Calu3 (cell line): ENCODE data around the gene BNIP1. TPM values are rescaled to one million over a fixed set of nuclear protein-coding genes. Genes with fewer than 3 reads are reported as not detected.
"Not testable (repeated sequence)": the region's sequence is repeated elsewhere in the genome, so short reads cannot be mapped to it uniquely, and the experiment has no call there.

Experiments
- BruUV-seq: library from RNA; stranded (reverse); fragments of 400-500 nt; replicated peaks from 2 replicates; lab custom pipeline; 2021; lab: Mats Ljungman, UMichigan
- CTCF ChIA-PET: fragments of 300-600 bp; sonication (Branson Sonifier 250); formaldehyde crosslinking; loops from one replicate; lab custom pipeline; 2022; ENCODE audit warnings: antibody characterized with exemption; lab: Charles Lee
- DNase-seq: peaks from one replicate; pipeline ENCODE4 v3.0.0; 2022
- H3K27ac Mint-ChIP-seq: one replicate; pipeline ENCODE4 v1.8.0; 2022; ENCODE audit warnings: mixed read lengths; ENCODE audit not compliant: unreplicated experiment
- H3K27me3 Mint-ChIP-seq: one replicate; pipeline ENCODE4 v1.8.0; 2022; ENCODE audit warnings: mixed read lengths; ENCODE audit not compliant: unreplicated experiment
- H3K36me3 Mint-ChIP-seq: one replicate; pipeline ENCODE4 v1.8.0; 2022; ENCODE audit warnings: mild to moderate bottlenecking, moderate library complexity, mixed read lengths; ENCODE audit not compliant: insufficient read depth, unreplicated experiment
- H3K4me1 Mint-ChIP-seq: one replicate; pipeline ENCODE4 v1.8.0; 2022; ENCODE audit warnings: mild to moderate bottlenecking, low read depth, mixed read lengths; ENCODE audit not compliant: unreplicated experiment
- H3K4me3 Mint-ChIP-seq: one replicate; pipeline ENCODE4 v1.8.0; 2022; ENCODE audit warnings: mild to moderate bottlenecking, low read depth, moderate library complexity, mixed read lengths; ENCODE audit not compliant: unreplicated experiment
- H3K9me3 Mint-ChIP-seq: one replicate; pipeline ENCODE4 v1.8.0; 2022; ENCODE audit warnings: low read depth, mixed read lengths; ENCODE audit not compliant: unreplicated experiment
- intact Hi-C: fragments of 100-400 bp; cut with micrococcal nuclease; formaldehyde crosslinking; loops from one replicate; pipeline ENCODE4 v1.10.0; 2022; ENCODE audit not compliant: unreplicated experiment
- total RNA-seq: library from RNA; stranded (reverse); gene quantifications from 2 replicates; pipeline ENCODE4 v1.2.3, GENCODE V29; 2022
- TF ChIP-seq, protein P1 (sequence below): fragments of 200-600 bp; IDR thresholded peaks from one replicate; pipeline ENCODE4 v1.8.0; 2022; ENCODE audit warnings: antibody characterized with exemption; ENCODE audit not compliant: unreplicated experiment

Gene BNIP1
- total RNA-seq, 1 experiment from 2014 or later = 13.4 TPM

GRCh38 chr5:173123416-173123815 is 20.9 kb upstream of the BNIP1 start:
- BruUV-seq = no TSS peak
- peaks cover 6% of the 10 kb centered on the region for H3K36me3 Mint-ChIP-seq
- peaks cover 2% of the 10 kb centered on the region for H3K9me3 Mint-ChIP-seq
- H3K27me3 Mint-ChIP-seq = no peaks in the 10 kb centered on the region
- no peaks in the 10 kb centered on the region for H3K4me1 Mint-ChIP-seq
- H3K27ac Mint-ChIP-seq = no peak overlapping the region
- intact Hi-C loops = no loop called here
- TF ChIP-seq, protein P1, sequence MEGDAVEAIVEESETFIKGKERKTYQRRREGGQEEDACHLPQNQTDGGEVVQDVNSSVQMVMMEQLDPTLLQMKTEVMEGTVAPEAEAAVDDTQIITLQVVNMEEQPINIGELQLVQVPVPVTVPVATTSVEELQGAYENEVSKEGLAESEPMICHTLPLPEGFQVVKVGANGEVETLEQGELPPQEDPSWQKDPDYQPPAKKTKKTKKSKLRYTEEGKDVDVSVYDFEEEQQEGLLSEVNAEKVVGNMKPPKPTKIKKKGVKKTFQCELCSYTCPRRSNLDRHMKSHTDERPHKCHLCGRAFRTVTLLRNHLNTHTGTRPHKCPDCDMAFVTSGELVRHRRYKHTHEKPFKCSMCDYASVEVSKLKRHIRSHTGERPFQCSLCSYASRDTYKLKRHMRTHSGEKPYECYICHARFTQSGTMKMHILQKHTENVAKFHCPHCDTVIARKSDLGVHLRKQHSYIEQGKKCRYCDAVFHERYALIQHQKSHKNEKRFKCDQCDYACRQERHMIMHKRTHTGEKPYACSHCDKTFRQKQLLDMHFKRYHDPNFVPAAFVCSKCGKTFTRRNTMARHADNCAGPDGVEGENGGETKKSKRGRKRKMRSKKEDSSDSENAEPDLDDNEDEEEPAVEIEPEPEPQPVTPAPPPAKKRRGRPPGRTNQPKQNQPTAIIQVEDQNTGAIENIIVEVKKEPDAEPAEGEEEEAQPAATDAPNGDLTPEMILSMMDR = no peak
- CTCF ChIA-PET = no interaction called here
- no peak overlapping the region for H3K4me3 Mint-ChIP-seq
- DNase-seq = no peak

DNA sequence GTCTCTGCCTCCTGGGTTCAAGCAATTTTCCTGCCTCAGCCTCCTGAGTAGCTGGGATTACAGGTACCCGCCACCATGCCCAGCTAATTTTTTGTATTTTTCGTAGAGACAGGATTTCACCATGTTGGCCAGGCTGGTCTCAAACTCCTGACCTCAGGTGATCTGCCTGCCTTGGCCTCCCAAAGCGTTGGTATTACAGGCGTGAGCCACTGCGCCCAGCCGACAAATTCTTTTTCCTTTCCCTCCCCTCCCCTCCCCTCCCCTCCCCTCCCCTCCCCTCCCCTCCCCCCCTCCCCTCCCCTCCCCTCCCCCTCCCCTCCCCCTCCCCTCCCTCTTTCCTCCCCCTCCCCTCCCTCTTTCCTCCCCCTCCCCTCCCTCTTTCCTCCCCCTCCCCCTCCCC is 12.2 kb upstream of the BNIP1 start:
- BruUV-seq, DNase-seq, H3K36me3 Mint-ChIP-seq, H3K27ac Mint-ChIP-seq, H3K4me1 Mint-ChIP-seq, intact Hi-C loops, H3K9me3 Mint-ChIP-seq, H3K27me3 Mint-ChIP-seq, H3K4me3 Mint-ChIP-seq: not testable (repeated sequence)
- CTCF ChIA-PET = interaction anchor here (0.7 kb wide), 1 partner anchor 31 kb away, joined by 3 read pairs; no protein-coding TSS in a partner anchor

DNA sequence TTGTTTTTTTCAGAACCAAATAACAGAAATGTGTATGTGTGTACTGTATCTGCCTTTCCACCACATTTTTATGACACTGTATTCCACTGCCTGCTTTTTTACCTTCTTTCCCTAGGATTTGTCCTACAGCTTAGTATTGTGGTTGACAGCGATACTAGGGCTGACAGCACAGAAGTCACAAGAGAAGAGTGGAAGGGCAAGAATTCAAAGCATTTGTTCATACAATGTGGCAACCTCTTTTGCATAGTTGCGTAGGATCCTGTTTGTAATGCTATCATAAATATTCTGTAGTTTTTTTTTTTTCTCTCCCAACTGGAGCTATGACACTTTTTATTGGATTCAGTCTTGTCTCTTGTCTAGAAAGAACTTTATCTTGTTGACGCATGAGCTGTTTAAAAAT is 5.6 kb upstream of the BNIP1 start:
- CTCF ChIA-PET = no interaction called here
- DNase-seq = no peak
- TF ChIP-seq, protein P1 = no peak
- H3K4me3 Mint-ChIP-seq = no peak overlapping the region
- H3K36me3 Mint-ChIP-seq = no peaks in the 10 kb centered on the region
- intact Hi-C loops = no loop called here
- no peaks in the 10 kb centered on the region for H3K9me3 Mint-ChIP-seq
- no peaks in the 10 kb centered on the region for H3K27me3 Mint-ChIP-seq
- no peaks in the 10 kb centered on the region for H3K4me1 Mint-ChIP-seq
- no peak overlapping the region for H3K27ac Mint-ChIP-seq
- no TSS peak for BruUV-seq

DNA sequence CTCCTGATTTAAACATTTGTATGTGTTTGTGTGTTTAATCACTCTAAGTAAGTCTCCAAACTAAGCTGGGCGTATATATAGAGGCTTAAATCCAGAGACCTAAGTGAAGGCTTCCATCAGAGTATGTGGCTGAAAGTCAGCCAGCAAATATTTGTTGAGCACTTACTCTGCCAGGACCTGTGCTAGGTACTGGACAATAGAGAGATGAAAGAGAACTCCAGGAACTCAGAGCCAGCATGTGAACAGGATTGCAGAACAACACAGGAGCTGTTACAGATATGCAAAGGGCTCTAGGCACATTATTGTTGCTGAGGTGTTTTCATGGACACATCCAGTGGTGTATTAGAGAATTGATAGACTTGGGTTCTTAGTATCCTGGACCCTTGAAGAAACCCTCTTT is 4.7 kb upstream of the BNIP1 start:
- TF ChIP-seq, protein P1 = no peak
- CTCF ChIA-PET = interaction anchor here (0.6 kb wide), 1 partner anchor 11 kb away, joined by 6 read pairs; no protein-coding TSS in a partner anchor
- no peak overlapping the region for H3K27ac Mint-ChIP-seq
- no peaks in the 10 kb centered on the region for H3K27me3 Mint-ChIP-seq
- peaks cover under 1% of the 10 kb centered on the region for H3K4me1 Mint-ChIP-seq
- DNase-seq = no peak
- intact Hi-C loops = loop anchor here (5.0 kb wide), 1 partner anchor 432 kb away; no protein-coding TSS in a partner anchor
- H3K4me3 Mint-ChIP-seq = no peak overlapping the region
- no TSS peak for BruUV-seq
- H3K36me3 Mint-ChIP-seq = peaks cover 6% of the 10 kb centered on the region
- H3K9me3 Mint-ChIP-seq = no peaks in the 10 kb centered on the region

DNA sequence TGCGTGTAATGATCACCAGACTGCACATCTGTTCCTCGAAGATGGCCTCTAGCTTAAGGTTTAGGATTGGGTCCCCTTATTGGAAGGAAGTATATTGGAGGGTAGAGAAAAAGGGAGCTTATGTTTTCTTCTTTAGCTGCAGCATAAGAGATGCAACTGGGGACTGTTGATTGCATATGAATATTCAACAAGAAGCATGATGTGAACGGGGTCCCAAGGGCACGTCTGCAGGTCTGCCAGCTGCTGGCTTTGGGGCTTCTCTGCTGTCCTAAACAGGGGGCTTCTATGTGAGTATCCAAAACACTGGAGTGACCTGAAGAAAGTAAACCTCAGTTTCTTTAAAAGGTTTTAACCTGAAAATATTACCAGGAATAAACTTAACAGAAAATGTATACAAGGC is 3.6 kb upstream of the BNIP1 start:
- H3K27me3 Mint-ChIP-seq = no peaks in the 10 kb centered on the region
- BruUV-seq = no TSS peak

More for the DNA sequence above, 3.6 kb upstream of the BNIP1 start:
- TF ChIP-seq, protein P1 = no peak
- no peak overlapping the region for H3K4me3 Mint-ChIP-seq
- H3K4me1 Mint-ChIP-seq = peaks cover 11% of the 10 kb centered on the region
- no peaks in the 10 kb centered on the region for H3K9me3 Mint-ChIP-seq
- intact Hi-C loops = loop anchor here (5.0 kb wide), 1 partner anchor 433 kb away; no protein-coding TSS in a partner anchor
- CTCF ChIA-PET = interaction anchor here (0.5 kb wide), 1 partner anchor 14 kb away, joined by 5 read pairs; no protein-coding TSS in a partner anchor
- H3K36me3 Mint-ChIP-seq = peaks cover 16% of the 10 kb centered on the region
- H3K27ac Mint-ChIP-seq = no peak overlapping the region
- DNase-seq = no peak
